Tibial nerve (tissue), 4 donors: Measurements from ENCODE around the gene CWF19L2.

Source experiments
- EP300 ChIP-seq, 2 donors: sonication (generic); formaldehyde crosslinking; IDR thresholded peaks; one replicate each; pipeline ENCODE4 v1.6.1; 2017; ENCODE audit warnings: antibody characterized with exemption in 2 of 2, mild to moderate bottlenecking in 1 of 2
- POLR2A ChIP-seq, 2 donors: fragments of 450-650 bp; IDR thresholded peaks; one replicate each; pipeline ENCODE4 v1.6.1; 2017; ENCODE audit warnings: antibody characterized with exemption in 2 of 2, mild to moderate bottlenecking in 2 of 2, moderate library complexity in 2 of 2
- TF ChIP-seq, protein P1 (sequence below), 5 experiments: fragments of 200-600 bp in 3 of 5; fragments of 450-650 bp in 2 of 5; sonication (generic) in 3 of 5; IDR thresholded peaks; one replicate each; pipeline ENCODE4 v1.5.1; 2016 to 2019; ENCODE audit warnings: antibody characterized with exemption in 5 of 5, mild to moderate bottlenecking in 3 of 5, moderate library complexity in 2 of 5

DNA sequence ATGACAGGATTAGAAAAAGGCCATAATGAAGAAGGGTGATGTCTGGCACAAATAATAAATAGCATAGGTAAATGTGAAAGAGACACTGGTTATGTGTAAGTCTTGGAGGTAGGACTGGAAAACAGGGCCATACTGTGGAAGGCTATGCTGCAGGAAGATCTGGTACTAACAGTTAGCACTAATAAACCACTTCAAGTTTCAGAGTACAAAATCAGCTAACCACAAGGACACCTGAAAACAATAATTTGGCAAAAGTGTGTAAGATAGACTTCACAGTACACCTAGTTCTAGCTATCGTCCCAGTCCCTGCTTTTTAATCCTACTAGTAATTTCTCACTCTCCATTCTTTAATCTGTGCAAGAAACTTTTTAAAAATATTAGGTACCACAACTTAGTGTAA is 44.3 kb downstream of the CWF19L2 start:
- TF ChIP-seq, protein P1, sequence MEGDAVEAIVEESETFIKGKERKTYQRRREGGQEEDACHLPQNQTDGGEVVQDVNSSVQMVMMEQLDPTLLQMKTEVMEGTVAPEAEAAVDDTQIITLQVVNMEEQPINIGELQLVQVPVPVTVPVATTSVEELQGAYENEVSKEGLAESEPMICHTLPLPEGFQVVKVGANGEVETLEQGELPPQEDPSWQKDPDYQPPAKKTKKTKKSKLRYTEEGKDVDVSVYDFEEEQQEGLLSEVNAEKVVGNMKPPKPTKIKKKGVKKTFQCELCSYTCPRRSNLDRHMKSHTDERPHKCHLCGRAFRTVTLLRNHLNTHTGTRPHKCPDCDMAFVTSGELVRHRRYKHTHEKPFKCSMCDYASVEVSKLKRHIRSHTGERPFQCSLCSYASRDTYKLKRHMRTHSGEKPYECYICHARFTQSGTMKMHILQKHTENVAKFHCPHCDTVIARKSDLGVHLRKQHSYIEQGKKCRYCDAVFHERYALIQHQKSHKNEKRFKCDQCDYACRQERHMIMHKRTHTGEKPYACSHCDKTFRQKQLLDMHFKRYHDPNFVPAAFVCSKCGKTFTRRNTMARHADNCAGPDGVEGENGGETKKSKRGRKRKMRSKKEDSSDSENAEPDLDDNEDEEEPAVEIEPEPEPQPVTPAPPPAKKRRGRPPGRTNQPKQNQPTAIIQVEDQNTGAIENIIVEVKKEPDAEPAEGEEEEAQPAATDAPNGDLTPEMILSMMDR (IDR thresholded peaks at IDR 0.05), result no peak
- TF ChIP-seq POLR2A (IDR thresholded peaks at IDR 0.05) (no peak), EP300 (IDR thresholded peaks at IDR 0.05) (no peak)
